Right renal cortex interstitium (tissue), 3 donors: Measurements from ENCODE around the gene CTBP2. TPM values are rescaled to one million over a fixed set of nuclear protein-coding genes. Genes with fewer than 3 reads are reported as not detected.

Experiments used
- DNase-seq, 3 donors: peaks; one replicate each; pipeline ENCODE4 v3.0.0-alpha.2; 2013; ENCODE audit warnings: low read depth in 3 of 3, low spot score in 2 of 3
- polyA plus RNA-seq, 3 donors: library from polyadenylated mRNA; unstranded; fragments of 120-200 nt; gene quantifications; one replicate each; pipeline ENCODE4 v1.2.1, GENCODE V29; 2013; ENCODE audit not compliant: insufficient read length in 3 of 3

The CTBP2 gene
- polyA plus RNA-seq, 3 donors = 83.7 to 92.7 (median 88.2) TPM

DNA sequence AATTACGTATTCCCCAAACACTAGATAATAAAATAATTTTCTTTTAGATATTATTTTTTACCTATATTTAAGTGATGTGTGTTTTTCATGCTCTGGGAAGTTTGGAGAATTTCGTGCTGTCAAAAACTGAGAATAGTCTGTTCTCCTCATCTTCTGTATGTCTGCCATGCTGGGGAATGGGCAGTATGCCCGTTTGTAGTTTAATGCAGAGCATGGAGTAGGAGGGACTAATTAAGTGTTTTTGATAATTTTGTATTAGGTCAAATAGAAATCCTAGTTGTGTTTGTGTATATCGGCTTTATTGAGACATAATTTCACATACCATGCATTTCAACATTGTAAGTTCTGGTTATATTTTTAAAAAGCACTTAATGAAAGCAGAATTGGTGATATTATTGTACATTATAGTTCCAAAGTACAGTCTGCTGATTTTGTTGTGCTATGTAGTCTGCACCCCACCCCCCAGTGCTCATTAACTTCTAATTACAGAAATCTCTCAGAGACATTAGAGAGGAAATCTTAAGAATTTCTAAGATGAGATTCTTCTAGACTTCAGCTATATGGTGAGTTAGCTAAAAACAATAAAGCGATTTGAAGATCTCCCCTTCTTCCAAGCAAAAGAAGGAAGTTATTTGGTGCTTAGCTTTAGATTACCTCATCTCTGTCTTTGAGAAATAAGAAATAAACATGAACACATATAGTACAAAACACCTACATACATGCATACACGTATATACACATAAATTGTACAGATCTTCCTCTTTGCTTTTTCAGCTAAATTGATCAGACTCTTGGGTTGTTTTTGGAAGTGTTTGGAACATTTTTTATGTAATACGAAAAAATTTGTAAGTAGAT lies 196.3 kb downstream of the CTBP2 start:
- no peak for DNase-seq

DNA sequence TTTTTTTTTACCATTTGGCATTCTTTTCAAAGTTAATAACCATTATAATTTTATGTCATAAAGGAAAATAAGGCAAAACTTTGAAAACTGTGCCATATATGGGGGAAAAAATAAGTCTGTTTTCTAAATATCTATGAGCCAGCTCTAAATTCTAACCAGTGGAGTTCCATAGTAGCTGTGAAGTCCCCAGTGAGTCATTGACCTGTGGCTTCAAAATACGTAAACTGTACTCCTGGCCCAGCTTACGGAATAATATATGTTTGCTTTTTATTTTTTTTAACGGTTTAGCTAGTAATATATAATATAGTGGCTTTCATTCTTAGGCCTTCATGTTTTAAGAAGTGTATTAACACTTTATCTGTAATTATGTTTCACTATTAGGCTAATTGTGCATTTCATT lies 197.9 kb downstream of the CTBP2 start:
- DNase-seq = no peak

DNA sequence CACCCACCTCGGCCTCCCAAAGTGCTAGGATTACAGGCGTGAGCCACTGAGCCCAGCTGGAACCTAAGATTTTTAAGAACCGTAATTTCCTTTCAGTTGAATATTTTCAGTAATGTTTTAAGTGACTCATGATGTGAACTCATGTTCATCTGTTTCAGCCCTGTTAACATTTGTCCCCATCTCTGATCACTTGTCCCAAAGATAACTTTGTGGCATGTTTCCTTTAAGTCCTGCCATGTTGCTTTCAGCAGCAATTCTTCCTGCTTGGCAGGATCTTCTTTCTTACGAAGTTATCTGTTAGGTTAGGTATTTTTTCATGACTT lies 199.2 kb downstream of the CTBP2 start:
- no peak for DNase-seq

DNA sequence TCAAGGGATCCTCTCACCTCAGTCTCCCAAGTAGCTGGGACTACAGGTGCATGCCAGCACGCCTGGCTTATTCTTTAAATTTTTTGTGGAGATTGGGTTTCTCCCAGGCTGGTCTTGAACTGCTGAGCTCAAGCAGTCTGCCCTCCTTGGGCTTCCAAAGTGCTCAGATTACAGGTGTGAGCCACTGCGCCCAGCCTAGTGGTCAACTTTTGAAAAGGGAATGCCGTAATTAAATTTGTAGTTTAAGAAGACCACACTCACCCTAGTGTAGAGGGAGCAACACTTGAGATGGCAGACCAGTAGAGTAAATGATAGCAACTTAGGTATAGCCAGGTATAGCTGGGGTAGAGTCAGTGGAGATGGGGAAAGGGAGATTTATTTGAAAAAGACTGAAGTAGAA lies 200.8 kb downstream of the CTBP2 start:
- no peak for DNase-seq

DNA sequence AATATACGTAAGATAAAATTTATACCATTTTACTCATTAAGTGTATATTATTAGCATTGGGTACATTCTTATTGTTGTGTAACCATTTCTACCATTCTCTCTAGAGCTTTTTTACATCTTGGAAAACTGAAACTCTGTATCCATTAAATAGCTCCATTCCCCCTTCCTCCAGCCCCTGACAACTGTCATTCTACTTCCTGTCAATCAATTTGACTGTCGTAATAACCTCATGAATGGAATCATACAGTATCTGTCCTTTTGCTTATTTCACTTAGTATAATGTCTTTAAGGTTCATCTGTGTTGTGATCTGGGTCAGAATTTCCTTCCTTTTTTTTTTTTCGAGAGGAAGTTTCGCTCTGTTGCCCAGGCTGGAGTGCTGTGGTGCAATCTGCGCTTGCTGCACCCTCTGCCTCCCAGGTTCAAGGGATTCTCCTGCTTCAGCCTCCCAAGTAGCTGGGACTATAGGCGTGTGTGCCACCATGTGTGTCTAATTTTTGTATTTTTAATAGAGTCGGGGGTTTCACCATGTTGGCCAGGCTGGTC lies 202.9 kb downstream of the CTBP2 start:
- no peak for DNase-seq

DNA sequence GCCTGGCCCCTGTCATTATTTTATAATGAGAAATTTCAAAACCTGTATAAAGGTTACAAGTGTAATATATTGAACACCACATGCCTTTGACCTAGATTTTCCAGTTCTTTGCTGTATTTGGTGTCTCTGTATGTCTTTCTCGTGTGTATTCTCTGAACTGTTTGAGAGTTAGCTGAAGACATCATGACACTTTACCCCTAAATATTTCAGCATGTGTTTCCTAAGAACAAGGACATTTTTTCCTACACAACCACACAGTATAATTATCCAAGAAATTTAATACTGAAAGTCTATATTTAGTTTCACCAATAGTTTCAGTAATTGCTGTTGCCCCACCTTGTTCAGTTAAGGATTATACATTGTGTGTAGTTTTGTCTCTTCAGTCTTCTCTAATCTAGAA lies 203.6 kb downstream of the CTBP2 start:
- no peak for DNase-seq

DNA sequence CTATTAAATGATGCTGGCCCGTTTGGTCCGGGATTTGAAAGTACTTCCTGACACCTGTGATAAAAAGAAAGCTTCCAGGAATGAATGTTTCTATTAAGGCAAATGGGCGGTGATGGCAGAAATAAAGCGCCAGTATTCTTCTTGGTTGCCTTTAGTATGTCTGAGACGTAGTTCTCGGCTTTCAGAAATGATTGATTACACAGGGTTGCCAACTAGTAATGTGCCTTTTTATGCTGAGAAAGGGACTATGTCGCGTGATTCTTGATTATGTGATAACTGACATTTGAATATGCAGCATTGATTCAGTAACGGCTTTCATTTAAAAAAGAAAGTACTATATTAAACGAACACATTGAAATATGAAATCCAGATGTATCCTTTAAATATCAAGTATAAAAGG lies 204.5 kb downstream of the CTBP2 start:
- no peak for DNase-seq

DNA sequence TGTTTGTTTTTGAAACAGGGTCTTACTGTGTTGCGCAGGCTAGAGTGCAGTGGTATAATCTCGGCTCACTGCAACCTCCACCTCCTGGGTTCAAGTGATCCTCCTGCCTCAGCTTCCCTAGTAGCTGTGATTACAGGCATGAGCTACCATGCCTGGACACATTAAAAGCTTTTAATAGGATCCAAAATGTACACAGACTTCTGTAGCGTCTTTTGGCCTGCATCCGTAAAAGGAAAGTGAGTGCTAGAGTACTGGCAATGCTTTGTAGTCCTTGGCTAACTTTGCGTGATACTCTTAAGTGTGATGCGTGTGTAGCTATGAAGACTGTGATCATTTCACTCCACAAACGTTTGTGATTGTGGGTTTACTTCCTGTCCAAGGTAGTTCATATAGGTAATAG lies 205.1 kb downstream of the CTBP2 start:
- DNase-seq = no peak

DNA sequence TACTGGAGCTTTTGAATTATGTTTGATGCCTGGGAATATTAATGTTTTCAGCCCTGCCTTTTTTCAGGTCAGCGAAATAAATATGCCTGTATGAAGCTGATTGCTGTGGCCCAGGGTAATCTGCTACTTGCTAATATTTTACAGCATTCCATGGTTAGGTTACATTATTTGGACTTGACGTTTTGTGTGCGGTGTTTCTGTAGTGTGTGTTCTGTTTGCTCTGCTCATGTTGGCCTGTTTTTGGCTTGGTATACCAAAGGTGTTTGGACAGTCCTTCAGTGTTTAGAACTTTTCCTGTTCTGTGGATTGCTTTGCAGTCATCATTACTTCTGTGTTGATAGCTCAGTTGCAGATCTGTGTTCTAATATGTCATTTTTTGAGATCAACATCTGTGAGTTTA lies 206.9 kb downstream of the CTBP2 start:
- DNase-seq = no peak

DNA sequence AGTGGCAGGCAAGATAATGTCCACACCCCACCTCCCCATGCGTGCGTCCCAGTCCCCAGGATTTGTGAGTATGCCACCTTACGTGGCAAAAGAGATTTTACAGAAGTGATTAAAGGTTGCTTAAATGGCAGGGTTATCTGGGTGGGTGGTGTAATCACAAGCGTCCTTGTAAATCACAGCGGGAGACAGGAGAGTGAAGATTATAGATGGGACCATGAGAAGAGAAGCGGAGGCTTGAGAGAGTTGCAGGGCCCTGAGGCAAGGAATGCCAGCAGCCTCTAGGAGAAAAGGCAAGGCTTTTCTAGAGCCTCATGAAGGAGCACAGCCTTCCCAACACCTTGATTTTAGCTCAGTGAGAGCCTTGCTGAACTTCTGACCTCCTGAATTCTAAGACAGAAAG lies 208.2 kb downstream of the CTBP2 start:
- DNase-seq = no peak

DNA sequence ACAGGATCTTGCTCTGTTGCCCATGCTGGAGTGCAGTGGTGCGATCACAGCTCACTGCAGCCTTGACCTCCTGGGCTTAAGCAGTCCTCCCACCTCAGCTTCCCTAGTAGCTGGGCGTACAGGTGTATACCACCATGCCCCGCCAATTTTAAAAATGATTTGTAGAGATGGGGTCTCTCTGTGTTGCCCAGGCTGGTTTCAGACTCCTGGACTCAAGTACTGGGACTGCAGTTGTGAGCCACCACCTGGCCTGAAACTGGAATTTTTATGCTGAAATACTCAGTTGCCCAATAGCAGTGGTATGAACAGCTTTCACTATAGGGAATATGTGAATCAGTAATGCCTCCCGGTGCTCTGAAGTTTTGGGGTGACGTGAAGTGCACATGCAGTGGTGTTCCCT lies 210.8 kb downstream of the CTBP2 start:
- DNase-seq = no peak

DNA sequence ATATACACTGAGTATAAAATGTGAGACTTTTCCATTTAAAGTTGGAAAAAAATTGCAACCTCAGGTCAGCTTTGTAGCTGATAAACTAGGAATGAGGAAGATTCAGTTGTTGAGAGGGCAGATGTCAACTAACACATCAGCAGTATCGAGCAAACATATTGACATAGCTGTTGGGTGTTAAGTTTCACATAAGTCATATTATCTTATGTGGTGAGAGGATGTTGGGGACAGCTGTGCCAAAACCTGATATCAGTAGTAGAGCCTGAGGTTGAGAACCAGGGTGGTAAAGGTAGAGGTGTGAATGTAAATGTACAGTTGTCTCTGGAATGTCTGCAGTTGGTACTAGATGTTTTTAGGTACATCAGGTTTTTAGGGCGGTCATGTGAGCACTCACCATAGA lies 213.4 kb downstream of the CTBP2 start:
- no peak for DNase-seq

DNA sequence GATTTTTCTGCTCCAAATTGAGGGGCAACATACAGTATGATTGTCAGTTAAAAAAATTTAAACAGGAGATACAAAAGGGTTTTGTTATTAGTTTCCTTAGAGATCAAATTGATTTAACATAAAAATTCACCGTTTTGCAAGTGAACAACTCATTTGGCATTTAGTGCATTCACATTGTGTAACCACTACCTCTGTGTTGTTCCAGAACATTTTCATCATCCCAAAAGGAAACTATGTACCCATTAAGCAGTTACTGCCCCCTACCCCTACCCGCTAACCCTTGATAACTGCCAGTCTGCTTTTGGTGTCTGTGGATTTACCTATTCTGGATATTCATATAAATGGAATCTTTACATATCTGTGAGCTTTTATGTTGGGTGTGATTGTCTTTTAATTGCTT lies 215.4 kb downstream of the CTBP2 start:
- DNase-seq = no peak

DNA sequence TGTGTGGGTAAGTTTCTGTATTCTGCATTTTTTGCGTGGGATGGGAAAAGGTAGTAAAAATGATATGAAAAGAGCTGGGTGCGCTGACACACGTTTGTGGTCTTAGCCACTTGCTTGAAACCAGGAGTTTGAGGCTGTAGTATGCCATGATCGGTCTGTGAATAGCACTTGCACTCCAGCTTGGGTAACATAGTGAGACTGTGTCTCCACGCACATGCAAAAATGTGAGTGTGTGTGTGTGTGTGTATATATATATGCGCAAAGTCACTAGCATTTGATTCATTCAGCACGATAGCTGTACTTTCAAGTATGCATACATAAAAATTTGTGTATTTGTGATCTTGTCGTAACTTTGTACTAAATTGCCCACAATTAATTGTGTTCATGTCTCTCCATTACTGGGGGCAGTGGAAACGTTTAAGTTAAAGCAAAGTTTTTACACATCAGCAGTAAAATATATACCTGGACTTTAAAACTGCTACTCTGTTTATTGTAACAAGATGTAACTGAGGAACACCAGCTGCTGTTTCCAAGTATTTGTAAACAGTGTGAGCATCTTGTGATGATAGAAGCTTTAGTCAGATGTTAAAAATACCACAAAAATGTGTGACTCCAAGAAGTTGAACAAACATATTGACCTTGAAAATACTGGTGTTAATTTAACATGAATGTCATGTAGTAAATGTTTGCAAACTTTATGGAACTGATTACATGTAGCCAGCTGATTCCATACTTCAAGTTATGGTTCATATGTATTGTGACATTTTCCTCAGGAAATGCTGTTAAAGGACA lies 216.9 kb downstream of the CTBP2 start:
- no peak for DNase-seq

DNA sequence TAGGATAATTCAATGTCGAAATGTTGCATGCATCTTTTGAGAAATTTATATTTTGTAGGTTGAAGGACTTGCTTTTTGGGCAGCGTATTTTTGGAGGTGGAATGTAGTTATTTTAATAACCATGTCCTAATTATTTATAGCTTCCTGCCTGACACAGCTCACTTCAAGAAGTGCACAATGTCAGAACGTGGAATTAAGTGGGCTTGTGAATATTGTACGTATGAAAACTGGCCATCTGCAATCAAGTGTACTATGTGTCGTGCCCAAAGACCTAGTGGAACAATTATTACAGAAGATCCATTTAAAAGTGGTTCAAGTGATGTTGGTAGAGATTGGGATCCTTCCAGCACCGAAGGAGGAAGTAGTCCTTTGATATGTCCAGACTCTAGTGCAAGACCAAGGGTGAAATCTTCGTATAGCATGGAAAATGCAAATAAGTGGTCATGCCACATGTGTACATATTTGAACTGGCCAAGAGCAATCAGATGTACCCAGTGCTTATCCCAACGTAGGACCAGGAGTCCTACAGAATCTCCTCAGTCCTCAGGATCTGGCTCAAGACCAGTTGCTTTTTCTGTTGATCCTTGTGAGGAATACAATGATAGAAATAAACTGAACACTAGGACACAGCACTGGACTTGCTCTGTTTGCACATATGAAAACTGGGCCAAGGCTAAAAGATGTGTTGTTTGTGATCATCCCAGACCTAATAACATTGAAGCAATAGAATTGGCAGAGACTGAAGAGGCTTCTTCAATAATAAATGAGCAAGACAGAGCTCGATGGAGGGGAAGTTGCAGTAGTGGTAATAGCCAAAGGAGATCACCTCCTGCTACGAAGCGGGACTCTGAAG lies 217.8 kb downstream of the CTBP2 start:
- DNase-seq = no peak

DNA sequence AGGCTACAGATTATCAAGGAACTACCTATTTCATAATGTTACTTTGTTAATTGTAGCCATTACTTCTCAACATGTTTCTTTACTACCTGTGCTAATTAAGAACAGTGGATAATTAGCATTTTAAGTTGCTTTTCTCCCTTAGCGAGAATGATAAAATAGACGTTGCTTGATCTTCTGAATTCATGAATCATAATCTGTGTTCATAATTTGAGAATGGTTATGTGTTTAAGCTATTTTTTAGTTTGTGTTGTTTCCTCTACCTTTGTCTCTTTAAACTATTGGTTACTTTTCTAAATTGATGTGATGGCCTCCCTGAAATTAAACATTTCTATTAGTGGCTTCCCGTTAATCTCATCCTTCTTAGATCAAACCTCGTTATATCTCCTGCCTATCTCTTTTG lies 218.5 kb downstream of the CTBP2 start, which contains the start of gene ZRANB1:
Gene ZRANB1, plus strand, starts transcription at position 301 of the 400 bp plus-strand sequence. CDS start 371 bp downstream, outside the sequence.
- DNase-seq = no peak

DNA sequence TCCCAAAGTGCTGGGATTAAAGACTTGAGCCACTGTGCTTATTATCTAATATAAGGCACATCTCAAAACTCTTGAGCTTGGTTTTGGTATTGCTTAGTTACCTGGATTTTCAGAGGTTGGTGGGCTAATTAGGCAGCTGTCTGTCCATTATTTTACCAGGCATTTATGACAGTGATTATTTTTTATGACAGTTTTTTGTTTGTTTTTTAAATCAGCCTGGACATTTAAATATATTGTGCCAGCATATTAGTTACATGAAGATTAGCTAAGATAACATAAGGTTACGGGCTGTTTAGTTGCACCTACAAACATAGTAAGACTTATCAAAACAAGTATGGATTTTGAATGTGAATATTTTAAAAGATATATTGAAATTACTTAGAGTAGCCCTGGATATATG lies 221.1 kb downstream of the CTBP2 start:
- no peak for DNase-seq

DNA sequence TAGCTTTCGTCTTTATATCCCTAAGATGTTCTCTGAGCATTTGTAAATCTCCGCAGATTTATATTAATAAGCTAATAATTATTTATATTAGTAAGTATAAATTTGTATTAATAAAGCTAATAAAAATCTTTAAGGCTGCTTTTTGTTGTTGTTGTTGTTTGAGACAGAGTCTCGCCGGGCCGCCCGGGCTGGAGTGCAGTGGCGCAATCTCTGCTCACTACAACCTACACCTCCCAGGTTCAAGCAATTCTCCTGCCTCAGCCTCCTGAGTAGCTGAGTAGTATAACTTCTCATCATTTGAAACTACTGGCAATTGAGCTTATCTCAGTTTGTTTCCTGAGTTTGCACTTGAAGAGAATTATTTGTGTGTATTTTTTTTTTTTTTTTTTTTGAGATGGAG lies 223.6 kb downstream of the CTBP2 start:
- DNase-seq = no peak

DNA sequence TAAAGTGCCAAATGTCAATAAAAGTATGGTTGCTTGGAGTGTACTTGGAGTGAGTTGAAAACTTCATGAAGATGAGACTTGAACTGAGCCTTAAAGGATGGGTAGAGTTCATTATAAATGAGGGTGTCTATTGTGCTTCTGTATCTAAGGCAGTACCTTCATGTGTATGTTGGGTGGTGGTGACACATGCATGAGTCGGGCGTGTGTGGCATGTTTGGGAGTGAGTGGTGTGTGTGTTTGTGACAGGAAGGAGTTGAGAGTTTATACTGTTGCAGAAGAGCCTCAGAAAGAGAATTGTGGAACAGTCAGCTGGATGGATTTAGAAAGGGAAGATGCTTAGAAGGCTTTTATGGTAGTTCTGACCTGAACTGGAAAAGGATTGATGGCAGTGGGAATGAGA lies 224.4 kb downstream of the CTBP2 start:
- no peak for DNase-seq
